Left lung (tissue), 10 donors: ENCODE data around the gene MRPL11. TPM values are rescaled to one million over a fixed set of nuclear protein-coding genes. Genes with fewer than 3 reads are reported as not detected.
A peak's percentile ranks its signal among the peaks of the same experiment; 100 is the strongest.

Source experiments
- ATAC-seq: fragments of 200-7000 bp; cut with Tn5 transposase; one replicate; pipeline ENCODE4 v1.9.1; 2020; ENCODE audit warnings: moderate library complexity
- DNase-seq, 4 donors: peaks; one replicate each; pipeline ENCODE4 v3.0.0-alpha.2; 2013 to 2020
- H3K27ac ChIP-seq, 2 donors: fragments of 200-600 bp; sonication (generic) in 1 of 2; one replicate each; pipeline versions ENCODE4 v1.5.0 to v1.8.0; 2020 to 2021
- H3K27me3 ChIP-seq, 2 donors: fragments of 200-600 bp; sonication (generic) in 1 of 2; one replicate each; pipeline versions ENCODE4 v1.5.0 to v1.8.0; 2020 to 2021
- H3K36me3 ChIP-seq, 2 donors: fragments of 200-600 bp; sonication (generic) in 1 of 2; one replicate each; pipeline versions ENCODE4 v1.5.0 to v1.8.0; 2020 to 2021
- H3K4me1 ChIP-seq, 2 donors: fragments of 200-600 bp; one replicate each; pipeline ENCODE4 v1.8.0; 2021
- H3K4me3 ChIP-seq, 2 donors: fragments of 200-600 bp; sonication (generic) in 1 of 2; one replicate each; pipeline versions ENCODE4 v1.5.0 to v1.8.0; 2020 to 2021; ENCODE audit warnings: mild to moderate bottlenecking in 1 of 2
- H3K9me3 ChIP-seq, 2 donors: fragments of 200-600 bp; sonication (generic) in 1 of 2; one replicate each; pipeline versions ENCODE4 v1.5.0 to v1.8.0; 2020 to 2021
- intact Hi-C, 2 donors: fragments of 100-400 bp; cut with DNase I; formaldehyde crosslinking; loops; one replicate each; pipeline versions ENCODE4 v1.11.2 to v1.14.2; 2022
- polyA plus RNA-seq, 6 donors: library from polyadenylated mRNA; unstranded; fragments of 120-200 nt; gene quantifications; one replicate each; pipeline ENCODE4 v1.2.1, GENCODE V29; 2013; ENCODE audit not compliant: insufficient read length in 6 of 6
- total RNA-seq, 2 donors: library from RNA; stranded (reverse); fragmentation: NEBNext Ultra II Directional; extraction: Animal tissue kit (Norgen Biotek cat#: 25700); gene quantifications; one replicate each; pipeline ENCODE4 v1.2.1, GENCODE V29; 2021
- TF ChIP-seq, protein P1 (sequence below), 2 donors: fragments of 200-600 bp; sonication (generic) in 1 of 2; IDR thresholded peaks; one replicate each; pipeline versions ENCODE4 v1.5.0 to v1.8.0; 2021; ENCODE audit warnings: antibody characterized with exemption in 2 of 2
- donor health status: DM: no; HTN: yes; CAD: no.
- donor health status: DM: no; HTN: no; CAD: no.

The MRPL11 gene
- total and polyA plus RNA-seq, 8 donors = 29.6 to 73.5 (median 60.3) TPM

DNA sequence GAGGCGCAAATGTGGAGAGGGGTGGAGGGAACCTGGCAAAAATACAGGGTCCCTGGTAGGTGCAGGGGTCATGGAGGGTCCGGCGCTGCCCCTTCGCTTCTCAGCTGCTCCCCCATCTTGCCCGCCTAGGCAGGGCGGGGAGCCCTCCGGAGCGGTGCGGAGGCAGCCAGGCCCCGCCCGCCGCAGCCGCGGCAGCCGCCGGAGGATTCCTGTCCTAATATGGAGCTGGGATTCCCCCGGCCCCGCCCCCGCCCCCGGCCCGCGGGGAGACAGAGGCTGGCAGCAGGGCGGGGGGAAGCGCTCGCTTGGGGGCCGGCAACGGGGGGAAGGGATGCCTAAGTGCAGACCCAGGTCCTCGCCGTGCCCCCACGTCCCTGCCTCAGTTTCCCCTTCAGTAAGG lies 18.8 kb downstream of the MRPL11 start:
- H3K27me3 ChIP-seq = peaks cover 13 to 63% of the 10 kb centered on the region in 2 donors
- H3K9me3 ChIP-seq = no peaks in the 10 kb centered on the region
- no peak overlapping the region for H3K27ac ChIP-seq
- H3K4me1 ChIP-seq = peaks cover 0 to 4% of the 10 kb centered on the region in 2 donors
- intact Hi-C loops = no loop called here
- TF ChIP-seq, protein P1, sequence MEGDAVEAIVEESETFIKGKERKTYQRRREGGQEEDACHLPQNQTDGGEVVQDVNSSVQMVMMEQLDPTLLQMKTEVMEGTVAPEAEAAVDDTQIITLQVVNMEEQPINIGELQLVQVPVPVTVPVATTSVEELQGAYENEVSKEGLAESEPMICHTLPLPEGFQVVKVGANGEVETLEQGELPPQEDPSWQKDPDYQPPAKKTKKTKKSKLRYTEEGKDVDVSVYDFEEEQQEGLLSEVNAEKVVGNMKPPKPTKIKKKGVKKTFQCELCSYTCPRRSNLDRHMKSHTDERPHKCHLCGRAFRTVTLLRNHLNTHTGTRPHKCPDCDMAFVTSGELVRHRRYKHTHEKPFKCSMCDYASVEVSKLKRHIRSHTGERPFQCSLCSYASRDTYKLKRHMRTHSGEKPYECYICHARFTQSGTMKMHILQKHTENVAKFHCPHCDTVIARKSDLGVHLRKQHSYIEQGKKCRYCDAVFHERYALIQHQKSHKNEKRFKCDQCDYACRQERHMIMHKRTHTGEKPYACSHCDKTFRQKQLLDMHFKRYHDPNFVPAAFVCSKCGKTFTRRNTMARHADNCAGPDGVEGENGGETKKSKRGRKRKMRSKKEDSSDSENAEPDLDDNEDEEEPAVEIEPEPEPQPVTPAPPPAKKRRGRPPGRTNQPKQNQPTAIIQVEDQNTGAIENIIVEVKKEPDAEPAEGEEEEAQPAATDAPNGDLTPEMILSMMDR (IDR thresholded peaks at IDR 0.05) = no peak
- no peak overlapping the region for H3K4me3 ChIP-seq
- DNase-seq (no peak), ATAC-seq (no peak)
- H3K36me3 ChIP-seq = no peaks in the 10 kb centered on the region

DNA sequence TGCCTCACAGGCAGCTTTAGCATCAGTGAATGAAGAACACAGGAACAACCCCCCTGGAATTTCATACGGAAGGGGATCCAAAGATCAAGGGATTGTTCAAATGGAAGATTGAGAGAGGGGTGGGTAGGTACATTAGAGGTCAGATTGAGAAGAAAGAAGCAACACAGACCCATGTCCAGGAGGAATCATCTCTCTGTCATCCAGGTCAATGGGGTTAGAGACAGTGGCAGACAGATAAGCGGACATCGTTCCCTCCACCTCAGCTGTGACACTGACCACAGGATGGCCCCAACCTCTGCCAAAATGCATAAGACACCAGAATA lies 19.7 kb downstream of the MRPL11 start:
- H3K9me3 ChIP-seq = no peaks in the 10 kb centered on the region
- peaks cover 0 to 4% of the 10 kb centered on the region in 2 donors for H3K4me1 ChIP-seq
- TF ChIP-seq, protein P1 (IDR thresholded peaks at IDR 0.05) = no peak
- H3K4me3 ChIP-seq = no peak overlapping the region
- ATAC-seq (no peak), DNase-seq (no peak)
- H3K36me3 ChIP-seq = no peaks in the 10 kb centered on the region
- intact Hi-C loops = no loop called here
- H3K27me3 ChIP-seq = peaks cover 13 to 72% of the 10 kb centered on the region in 2 donors
- H3K27ac ChIP-seq = no peak overlapping the region

DNA sequence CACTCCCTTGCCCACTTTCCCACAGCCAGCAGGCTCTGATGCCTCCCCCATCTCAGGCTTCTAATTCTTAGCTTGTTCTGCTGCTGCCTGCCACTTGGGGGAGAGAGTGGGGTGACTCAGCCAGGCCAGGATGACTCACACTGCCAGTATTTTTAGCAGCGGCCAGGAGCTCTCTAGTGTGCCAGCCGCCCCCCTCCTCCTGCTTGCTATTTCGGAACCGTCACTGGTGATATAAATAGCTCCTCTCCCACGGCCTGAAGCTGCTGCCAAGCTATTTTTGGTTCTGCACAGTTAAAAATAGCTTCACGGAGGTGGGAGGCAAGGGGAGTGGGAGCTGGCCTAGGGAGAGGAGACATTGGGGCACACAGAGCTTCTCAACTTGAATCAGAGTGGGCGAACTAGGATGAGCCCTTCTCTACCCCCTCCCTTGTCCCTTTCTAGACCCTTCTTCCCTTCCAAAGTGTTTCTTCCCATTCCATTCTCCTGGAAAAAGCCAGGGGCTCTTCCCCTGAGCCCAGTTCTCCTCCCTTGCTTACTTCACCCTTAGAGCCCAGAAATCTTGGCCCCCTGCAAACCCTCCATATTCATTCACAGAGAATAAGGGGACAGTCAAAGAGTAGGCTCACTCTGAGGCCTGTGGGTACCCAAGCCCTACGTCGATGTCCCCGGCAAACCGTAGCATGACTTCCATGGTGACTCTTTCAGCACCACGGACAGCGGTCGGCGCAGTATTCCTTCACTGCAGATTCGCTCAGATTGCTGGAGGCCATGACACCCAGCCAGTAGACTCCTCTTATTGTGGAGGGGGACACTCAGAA lies 20.3 kb downstream of the MRPL11 start:
- TF ChIP-seq, protein P1 (IDR thresholded peaks at IDR 0.05) = no peak
- peak; percentile 80 for ATAC-seq

DNA sequence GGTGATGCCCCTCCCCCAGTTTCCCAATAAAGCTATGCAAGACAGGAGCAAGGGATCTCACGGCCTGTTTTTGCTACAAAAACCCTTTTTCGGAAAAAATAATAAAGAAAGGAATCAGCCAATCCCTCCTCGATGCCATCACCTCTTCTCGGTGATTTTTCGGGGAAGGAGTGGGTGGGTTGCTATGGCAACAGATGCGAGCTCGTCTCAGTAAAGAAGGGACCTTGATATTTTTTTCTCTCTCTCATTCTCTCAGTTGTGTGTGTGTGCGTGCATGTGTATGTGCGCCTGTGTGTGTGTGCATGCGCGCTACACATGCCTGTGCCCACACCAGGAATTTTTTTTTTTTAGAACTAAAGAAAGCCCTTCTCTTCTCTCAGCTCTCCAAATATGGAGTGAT lies 21.6 kb downstream of the MRPL11 start:
- no peak for ATAC-seq
- DNase-seq = no peak
- no peaks in the 10 kb centered on the region for H3K36me3 ChIP-seq
- H3K4me1 ChIP-seq = peaks cover 0 to 4% of the 10 kb centered on the region in 2 donors
- no peaks in the 10 kb centered on the region for H3K9me3 ChIP-seq
- intact Hi-C loops = no loop called here
- peaks cover 13 to 91% of the 10 kb centered on the region in 2 donors for H3K27me3 ChIP-seq
- TF ChIP-seq, protein P1 (IDR thresholded peaks at IDR 0.05) = no peak
- no peak overlapping the region for H3K27ac ChIP-seq
- H3K4me3 ChIP-seq = no peak overlapping the region

More for the DNA sequence above, 20.3 kb downstream of the MRPL11 start:
- peak in 3 of 4 donors; percentile 54 to 80 (median 75) for DNase-seq
- intact Hi-C loops = no loop called here
- Histone ChIP-seq H3K27me3 (peaks cover 13 to 78% of the 10 kb centered on the region in 2 donors), H3K27ac (no peak overlapping the region), H3K9me3 (no peaks in the 10 kb centered on the region), H3K36me3 (no peaks in the 10 kb centered on the region), H3K4me1 (peaks cover 0 to 4% of the 10 kb centered on the region in 2 donors), H3K4me3 (no peak overlapping the region)

DNA sequence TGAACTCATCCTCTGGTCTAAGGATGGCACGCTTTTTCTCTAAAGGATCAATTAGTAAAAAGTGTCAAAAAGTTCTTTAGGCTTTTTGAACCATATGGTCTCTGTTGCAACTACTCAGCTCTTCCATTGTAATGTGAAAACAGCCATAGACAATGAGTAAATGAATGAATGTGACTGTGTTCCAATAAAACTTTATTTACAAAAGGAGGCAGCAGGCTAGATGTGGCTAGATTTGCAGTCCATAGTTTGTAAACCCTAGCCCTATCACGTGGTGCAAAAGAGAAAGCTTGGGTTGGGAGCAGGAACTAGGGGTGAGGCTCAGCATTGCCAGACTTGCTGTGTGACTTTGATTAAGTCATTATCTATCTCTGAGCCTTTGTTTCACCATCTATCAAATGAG lies 23.2 kb downstream of the MRPL11 start:
- DNase-seq = no peak
- H3K27ac ChIP-seq = no peak overlapping the region
- intact Hi-C loops = no loop called here
- H3K4me3 ChIP-seq = no peak overlapping the region
- no peak for ATAC-seq
- no peaks in the 10 kb centered on the region for H3K36me3 ChIP-seq
- peaks cover 0 to 4% of the 10 kb centered on the region in 2 donors for H3K4me1 ChIP-seq
- H3K27me3 ChIP-seq = peaks cover 8 to 100% of the 10 kb centered on the region in 2 donors
- TF ChIP-seq, protein P1 (IDR thresholded peaks at IDR 0.05) = no peak
- H3K9me3 ChIP-seq = no peaks in the 10 kb centered on the region
